H9 (cell line): ENCODE data around the gene KIRREL3. TPM values are rescaled to one million over a fixed set of nuclear protein-coding genes. Genes with fewer than 3 reads are reported as not detected.

ENCODE experiments used
- DNase-seq: peaks from one replicate; pipeline ENCODE4 v3.0.0-alpha.2; 2017
- H2AFZ ChIP-seq: one replicate; pipeline ENCODE4 v1.6.1; 2013; ENCODE audit warnings: mild to moderate bottlenecking, low read length, control low read depth, moderate library complexity
- H2AK5ac ChIP-seq: 2 replicates; pipeline ENCODE4 v1.6.1; 2013; ENCODE audit warnings: low read length, control low read depth, mixed read lengths; ENCODE audit not compliant: insufficient read length
- H2BK120ac ChIP-seq: one replicate; pipeline ENCODE4 v1.6.1; 2013; ENCODE audit warnings: low read depth, mild to moderate bottlenecking, low read length, control low read depth, inconsistent platforms; ENCODE audit not compliant: poor library complexity, severe bottlenecking
- H2BK12ac ChIP-seq: 2 replicates; pipeline ENCODE4 v1.6.1; 2013; ENCODE audit warnings: low read length, control low read depth, mixed read lengths, low read depth; ENCODE audit not compliant: insufficient read length
- H2BK15ac ChIP-seq: 2 replicates; pipeline ENCODE4 v1.6.1; 2013; ENCODE audit warnings: low read depth, low read length, control low read depth
- H2BK20ac ChIP-seq: one replicate; pipeline ENCODE4 v1.6.1; 2013; ENCODE audit warnings: low read depth, mild to moderate bottlenecking, low read length, control low read depth, inconsistent platforms; ENCODE audit not compliant: poor library complexity, severe bottlenecking
- H2BK5ac ChIP-seq: 2 replicates; pipeline ENCODE4 v1.6.1; 2013; ENCODE audit warnings: low read length, control low read depth, mixed read lengths; ENCODE audit not compliant: insufficient read length
- H3K14ac ChIP-seq: 2 replicates; pipeline ENCODE4 v1.6.1; 2013; ENCODE audit warnings: low read length, control low read depth; ENCODE audit not compliant: insufficient read depth
- H3K18ac ChIP-seq: 2 replicates; pipeline ENCODE4 v1.6.1; 2013; ENCODE audit warnings: low read depth, mild to moderate bottlenecking, mixed read lengths, low read length, control low read depth; ENCODE audit not compliant: insufficient read length
- H3K23ac ChIP-seq: 2 replicates; pipeline ENCODE4 v1.6.1; 2013; ENCODE audit warnings: low read length, control low read depth, mixed read lengths, low read depth; ENCODE audit not compliant: insufficient read length
- H3K23me2 ChIP-seq: 2 replicates; pipeline ENCODE4 v1.6.1; 2013; ENCODE audit warnings: low read depth, mild to moderate bottlenecking, mixed read lengths, low read length, control low read depth; ENCODE audit not compliant: insufficient read length, poor library complexity, severe bottlenecking
- H3K27ac ChIP-seq: 2 replicates; pipeline ENCODE4 v1.5.1; 2013; ENCODE audit warnings: low read length, control low read depth, mixed read lengths, low read depth; ENCODE audit not compliant: insufficient read length
- H3K27me3 ChIP-seq: 2 replicates; pipeline ENCODE4 v1.6.1; 2013; ENCODE audit warnings: low read length, control low read depth, inconsistent platforms; ENCODE audit not compliant: insufficient read depth
- H3K4ac ChIP-seq: 2 replicates; pipeline ENCODE4 v1.6.1; 2013; ENCODE audit warnings: low read depth, mild to moderate bottlenecking, control low read depth, inconsistent platforms, low read length, moderate library complexity
- H3K4me1 ChIP-seq: 2 replicates; pipeline ENCODE4 v1.6.1; 2013; ENCODE audit warnings: low read length, control low read depth, inconsistent platforms; ENCODE audit not compliant: insufficient read depth
- H3K4me2 ChIP-seq: 2 replicates; pipeline ENCODE4 v1.6.1; 2013; ENCODE audit warnings: low read length, control low read depth, mixed read lengths; ENCODE audit not compliant: insufficient read length, insufficient read depth
- H3K56ac ChIP-seq: 2 replicates; pipeline ENCODE4 v1.6.1; 2013; ENCODE audit warnings: low read depth, mild to moderate bottlenecking, mixed read lengths, low read length, control low read depth; ENCODE audit not compliant: insufficient read length
- H3K79me1 ChIP-seq: 2 replicates; pipeline ENCODE4 v1.6.1; 2013; ENCODE audit warnings: low read depth, mild to moderate bottlenecking, moderate library complexity, low read length, control low read depth, inconsistent platforms; ENCODE audit not compliant: insufficient read depth, poor library complexity, severe bottlenecking
- H3K79me2 ChIP-seq: 2 replicates; pipeline ENCODE4 v1.6.1; 2013; ENCODE audit warnings: low read length, control low read depth, inconsistent platforms; ENCODE audit not compliant: insufficient read depth
- H3K9ac ChIP-seq: 2 replicates; pipeline ENCODE4 v1.6.1; 2013; ENCODE audit warnings: low read length, control low read depth, mixed read lengths; ENCODE audit not compliant: insufficient read length; ENCODE audit errors: extremely low read depth
- H3K9me3 ChIP-seq: one replicate; pipeline ENCODE4 v1.6.1; 2013; ENCODE audit warnings: low read depth, low read length, inconsistent platforms; ENCODE audit not compliant: control insufficient read depth
- H3T11ph ChIP-seq: one replicate; pipeline ENCODE4 v1.6.1; 2013; ENCODE audit warnings: mild to moderate bottlenecking, low read length, control low read depth, inconsistent platforms
- H4K20me1 ChIP-seq: one replicate; pipeline ENCODE4 v1.6.1; 2013; ENCODE audit not compliant: control insufficient read depth, insufficient read length, insufficient read depth
- H4K5ac ChIP-seq: 2 replicates; pipeline ENCODE4 v1.6.1; 2013; ENCODE audit warnings: low read depth, mild to moderate bottlenecking, mixed read lengths, low read length, control low read depth; ENCODE audit not compliant: insufficient read length
- H4K8ac ChIP-seq: replicated peaks from 2 replicates; pipeline ENCODE4 v1.6.1; 2013; ENCODE audit warnings: low read length, control low read depth, mixed read lengths, low read depth; ENCODE audit not compliant: insufficient read length
- H4K91ac ChIP-seq: 2 replicates; pipeline ENCODE4 v1.6.1; 2013; ENCODE audit warnings: low read depth, mild to moderate bottlenecking, moderate library complexity, mixed read lengths, low read length, control low read depth; ENCODE audit not compliant: insufficient read length
- H3K27ac Mint-ChIP-seq, 3 experiments: 2 replicates in 2 of 3; 3 replicates in 1 of 3; pipeline ENCODE4 v1.8.0; 2020 to 2021; ENCODE audit warnings: mixed read lengths in 3 of 3, mild to moderate bottlenecking in 1 of 3, moderate library complexity in 1 of 3
- H3K27me3 Mint-ChIP-seq: 2 replicates; pipeline ENCODE4 v1.8.0; 2021; ENCODE audit warnings: low read depth, mild to moderate bottlenecking, moderate library complexity, mixed read lengths
- H3K36me3 Mint-ChIP-seq, 3 experiments: 2 replicates in 2 of 3; 3 replicates in 1 of 3; pipeline ENCODE4 v1.8.0; 2020 to 2021; ENCODE audit warnings: low read depth in 3 of 3, mixed read lengths in 3 of 3; ENCODE audit not compliant: insufficient read depth in 1 of 3
- H3K4me1 Mint-ChIP-seq, 2 experiments: 2 replicates each; pipeline ENCODE4 v1.8.0; 2020; ENCODE audit warnings: mixed read lengths in 2 of 2
- H3K4me3 Mint-ChIP-seq, 2 experiments: 2 replicates in 1 of 2; 3 replicates in 1 of 2; pipeline ENCODE4 v1.8.0; 2020 to 2021; ENCODE audit warnings: mild to moderate bottlenecking in 2 of 2, mixed read lengths in 2 of 2, moderate library complexity in 1 of 2
- H3K9me3 Mint-ChIP-seq, 2 experiments: 2 replicates in 1 of 2; 3 replicates in 1 of 2; pipeline ENCODE4 v1.8.0; 2020; ENCODE audit warnings: mild to moderate bottlenecking in 2 of 2, mixed read lengths in 2 of 2, moderate library complexity in 1 of 2
- CTCF ChIP-seq: fragments of 200-600 bp; sonication (generic); conservative IDR thresholded peaks from 3 replicates; pipeline ENCODE4 v1.8.0; 2021; ENCODE audit warnings: antibody characterized with exemption, mild to moderate bottlenecking
- WGBS: extraction: QIAGEN DNeasy Blood & Tissue Kit; methylation state at CpG from one replicate; pipeline ENCODE4 v1.1.7; 2013; ENCODE audit warnings: missing lambda C conversion rate, low lambda C conversion rate, mixed read lengths; ENCODE audit not compliant: insufficient read length; ENCODE audit errors: extremely low coverage; 5-methylcytosine and 5-hydroxymethylcytosine counted together
- total RNA-seq: library from RNA; stranded (reverse); gene quantifications from 2 replicates; pipeline ENCODE4 v1.2.1, GENCODE V29; 2021

The KIRREL3 gene
- total RNA-seq, 1 experiment from 2014 or later, result 0.17 TPM

- H4K20me1 ChIP-seq, result no peaks in the 10 kb centered on the region
- no peak overlapping the region for H3T11ph ChIP-seq
- no peak overlapping the region for H4K91ac ChIP-seq
- no peak overlapping the region for H2AK5ac ChIP-seq
- H3K4me1 ChIP-seq, result peaks cover 2% of the 10 kb centered on the region; the same call in 1 of the 2 replicates
- H3K23me2 ChIP-seq, result no peaks in the 10 kb centered on the region
- H3K4me2 ChIP-seq, result no peak overlapping the region
- H3K79me2 ChIP-seq, result no peaks in the 10 kb centered on the region
- no peak overlapping the region for H3K27ac ChIP-seq
- no peak overlapping the region for H4K8ac ChIP-seq
- no peak for DNase-seq
- no peaks in the 10 kb centered on the region for H3K79me1 ChIP-seq
- no peak overlapping the region for H2BK120ac ChIP-seq
- H3K23ac ChIP-seq, result no peak overlapping the region
- H3K56ac ChIP-seq, result no peak overlapping the region
- no peak overlapping the region for H3K4me3 Mint-ChIP-seq
- no peak overlapping the region for H2BK5ac ChIP-seq
- no peak overlapping the region for H3K18ac ChIP-seq
- no peak overlapping the region for H4K5ac ChIP-seq
- no peak overlapping the region for H3K9ac ChIP-seq
- no peaks in the 10 kb centered on the region; a peak in 1 of 7 replicates for H3K36me3 Mint-ChIP-seq
- H3K14ac ChIP-seq, result no peak overlapping the region
- H2BK20ac ChIP-seq, result no peak overlapping the region
- H3K9me3 Mint-ChIP-seq, result no peaks in the 10 kb centered on the region; a peak in 1 of 5 replicates
- no peak overlapping the region for H2BK12ac ChIP-seq
- no peak overlapping the region for H3K4ac ChIP-seq
- H3K27me3 ChIP-seq, result no peaks in the 10 kb centered on the region
- WGBS, result no CpG with 5 or more reads among the region's 2 CpGs
- peaks cover 30 to 33% of the 10 kb centered on the region in 2 experiments for H3K4me1 Mint-ChIP-seq
- H2BK15ac ChIP-seq, result no peak overlapping the region
- H3K9me3 ChIP-seq, result no peaks in the 10 kb centered on the region
- TF ChIP-seq CTCF, result no peak
- H3K27ac Mint-ChIP-seq, result no peak overlapping the region
- H3K27me3 Mint-ChIP-seq, result no peaks in the 10 kb centered on the region
- no peak overlapping the region for H2AFZ ChIP-seq
Measured at GRCh38 chr11:126704096-126704495, 296.5 kb downstream of the KIRREL3 start.
